ENCODE results near the gene KCNG2. TPM values are rescaled to one million over a fixed set of nuclear protein-coding genes. Genes with fewer than 3 reads are reported as not detected.

KCNG2 gene
- total RNA-seq, 4 donors from 2014 or later = 0.27 TPM; not detected in 3

DNA sequence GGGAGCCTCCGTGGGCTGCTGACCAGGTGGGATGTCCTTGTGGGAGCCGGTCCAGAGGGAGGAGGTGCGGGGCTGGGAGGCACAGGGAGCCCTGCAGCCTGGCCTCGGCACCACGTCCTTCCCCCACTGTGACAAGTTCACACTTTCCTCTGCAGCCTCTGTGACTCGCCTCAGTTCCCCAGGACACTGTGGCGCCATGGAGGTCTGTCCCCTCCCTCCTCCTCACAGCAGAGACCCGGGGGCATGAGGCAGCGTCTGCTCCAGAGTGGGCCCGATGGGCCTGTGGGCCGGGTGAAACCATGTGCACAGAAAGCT, 27.3 kb upstream of the KCNG2 start:
- H3K4me1 ChIP-seq = no peaks in the 10 kb centered on the region
- peaks cover 69% of the 10 kb centered on the region for H3K27me3 ChIP-seq
- no peaks in the 10 kb centered on the region for H3K36me3 ChIP-seq
- H3K4me3 ChIP-seq = no peak overlapping the region
- no peak for TF ChIP-seq EP300 (IDR thresholded peaks at IDR 0.05)
- H3K9me3 ChIP-seq = peaks cover 0 to 43% (median 0%) of the 10 kb centered on the region in 3 donors
- 67 to 80% methylated on average over 1 to 3 of the region's 11 CpGs for WGBS, 2 donors (ENCODE audit: low coverage in 1 of 2)
- no peak for ATAC-seq
- H3K27ac ChIP-seq = no peak overlapping the region

- TF ChIP-seq CTCF (IDR thresholded peaks at IDR 0.05) (no peak), POLR2A (IDR thresholded peaks at IDR 0.05) (no peak), EP300 (IDR thresholded peaks at IDR 0.05) (no peak), POLR2AphosphoS5 (IDR thresholded peaks at IDR 0.05) (no peak)
- H3K4me1 ChIP-seq = no peaks in the 10 kb centered on the region
- H3K27ac ChIP-seq = no peak overlapping the region
- no peak for ATAC-seq
- peaks cover 69% of the 10 kb centered on the region for H3K27me3 ChIP-seq
- H3K9me3 ChIP-seq = peaks cover 0 to 43% (median 0%) of the 10 kb centered on the region in 3 donors
- H3K36me3 ChIP-seq = no peaks in the 10 kb centered on the region
- WGBS, 2 donors (ENCODE audit: low coverage in 1 of 2) = 80 to 85% methylated on average over 1 to 7 of the region's 24 CpGs
- H3K4me3 ChIP-seq = no peak overlapping the region
Observed at GRCh38 chr18:79770826-79771225, 26.9 kb upstream of the KCNG2 start.

DNA sequence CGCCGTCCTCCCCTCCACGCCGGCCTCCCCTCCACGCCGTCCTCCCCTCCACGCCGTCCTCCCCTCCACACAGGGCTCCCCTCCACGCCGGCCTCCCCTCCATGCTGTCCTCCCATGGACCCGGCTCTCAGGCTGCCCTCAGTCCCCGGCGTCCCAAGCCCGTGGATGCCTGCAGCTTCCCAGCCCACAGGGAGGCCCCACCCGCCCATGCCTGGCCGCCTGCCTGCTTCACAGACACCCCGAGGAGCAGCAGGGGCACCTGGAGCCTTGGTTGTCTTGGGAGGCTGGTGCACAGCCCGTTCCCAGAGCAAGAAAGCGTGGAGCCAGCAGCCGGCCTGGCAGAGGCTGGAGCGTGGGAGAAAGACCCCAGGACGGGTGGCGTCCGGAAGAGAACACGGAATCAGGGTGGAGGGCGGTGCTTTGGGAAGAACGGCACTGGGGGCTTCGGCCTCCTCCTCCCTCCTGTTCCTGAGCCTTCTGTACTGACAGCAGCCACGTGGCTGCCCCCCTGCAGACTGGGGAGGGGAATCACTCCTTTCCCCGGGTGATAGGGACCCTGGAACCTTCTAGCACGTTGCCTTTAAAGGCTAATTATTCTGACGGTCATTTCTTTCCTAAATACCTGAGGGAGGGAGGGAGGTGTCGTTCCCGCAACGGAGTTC, 26.2 kb upstream of the KCNG2 start:
- 33 to 53% methylated on average over 4 to 6 of the region's 35 CpGs for WGBS, 2 donors (ENCODE audit: low coverage in 1 of 2)
- no peak for ATAC-seq
- no peaks in the 10 kb centered on the region for H3K36me3 ChIP-seq

GRCh38 chr18:79772108-79772864, 25.5 kb upstream of the KCNG2 start:
- Histone ChIP-seq H3K27me3 (peaks cover 70% of the 10 kb centered on the region), H3K27ac (no peak overlapping the region), H3K4me1 (no peaks in the 10 kb centered on the region), H3K36me3 (no peaks in the 10 kb centered on the region), H3K9me3 (peaks cover 0 to 28% (median 0%) of the 10 kb centered on the region in 3 donors), H3K4me3 (no peak overlapping the region)
- no peak for TF ChIP-seq POLR2AphosphoS5 (IDR thresholded peaks at IDR 0.05)
- no peak for TF ChIP-seq CTCF (IDR thresholded peaks at IDR 0.05)
- no peak for TF ChIP-seq EP300 (IDR thresholded peaks at IDR 0.05)
- no peak for TF ChIP-seq POLR2A (IDR thresholded peaks at IDR 0.05)
- no peak for ATAC-seq
- WGBS, 2 donors (ENCODE audit: low coverage in 1 of 2) = 70 to 100% methylated on average over 1 to 6 of the region's 38 CpGs

More for the DNA sequence above, 26.2 kb upstream of the KCNG2 start:
- H3K27me3 ChIP-seq = peaks cover 70% of the 10 kb centered on the region
- H3K9me3 ChIP-seq = peaks cover 0 to 35% (median 0%) of the 10 kb centered on the region in 3 donors
- no peak overlapping the region for H3K27ac ChIP-seq
- H3K4me1 ChIP-seq = no peaks in the 10 kb centered on the region
- TF ChIP-seq CTCF (IDR thresholded peaks at IDR 0.05) (no peak), POLR2AphosphoS5 (IDR thresholded peaks at IDR 0.05) (no peak), EP300 (IDR thresholded peaks at IDR 0.05) (no peak), POLR2A (IDR thresholded peaks at IDR 0.05) (no peak)
- H3K4me3 ChIP-seq = no peak overlapping the region

DNA sequence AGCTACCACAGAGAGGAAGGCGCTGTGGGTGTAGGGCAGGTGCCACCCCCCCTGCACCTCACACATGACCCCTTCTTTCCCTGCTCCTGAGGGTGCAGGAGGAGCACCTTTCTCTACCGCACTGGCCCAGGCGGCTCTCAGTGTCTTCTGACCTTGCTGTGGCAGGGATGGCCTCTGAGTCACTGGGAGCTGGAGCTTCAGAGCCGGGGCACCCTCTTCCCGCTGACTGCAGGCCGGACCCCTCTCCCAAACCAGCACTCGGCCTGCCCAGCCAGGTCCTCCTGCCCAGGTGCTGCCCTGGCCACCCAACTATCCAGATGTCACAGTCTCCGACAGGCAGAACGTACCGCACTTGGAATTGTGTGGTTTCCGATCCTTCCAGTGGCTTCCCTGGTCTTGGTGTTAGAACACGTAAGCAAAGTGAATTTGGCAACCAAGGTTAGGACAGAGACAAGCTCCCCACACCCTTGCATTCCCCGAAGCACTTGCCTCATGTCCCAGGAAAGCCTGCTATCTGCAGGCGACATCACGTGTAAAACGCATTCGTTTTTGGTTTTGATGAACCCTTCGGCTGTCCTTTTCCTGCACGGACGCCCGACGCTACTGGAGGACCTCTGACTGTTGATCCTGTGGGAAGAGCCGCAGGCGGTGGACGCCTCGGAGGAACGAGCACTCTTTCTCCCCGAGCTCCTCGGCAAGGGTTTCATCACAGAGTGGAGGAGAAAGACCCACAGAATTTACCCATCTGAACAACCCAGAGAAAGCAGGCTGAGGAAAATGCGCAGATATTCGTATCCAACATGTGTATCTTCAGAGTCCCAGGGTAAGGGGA, 24.7 kb upstream of the KCNG2 start:
- TF ChIP-seq POLR2AphosphoS5 (IDR thresholded peaks at IDR 0.05) (no peak), POLR2A (IDR thresholded peaks at IDR 0.05) (no peak), EP300 (IDR thresholded peaks at IDR 0.05) (no peak), CTCF (IDR thresholded peaks at IDR 0.05) (no peak)
- H3K9me3 ChIP-seq = peaks cover 0 to 20% (median 0%) of the 10 kb centered on the region in 3 donors

More for the DNA sequence above, 24.7 kb upstream of the KCNG2 start:
- Histone ChIP-seq H3K27me3 (peaks cover 77% of the 10 kb centered on the region), H3K36me3 (no peaks in the 10 kb centered on the region), H3K4me3 (no peak overlapping the region), H3K4me1 (no peaks in the 10 kb centered on the region), H3K27ac (no peak overlapping the region)
- no peak for ATAC-seq
- WGBS, 2 donors (ENCODE audit: low coverage in 1 of 2) = 93 to 100% methylated on average over 3 to 19 of the region's 31 CpGs

Measured in gastroesophageal sphincter (tissue), 4 donors.